IPS-20b (cell line): Measurements from ENCODE around the gene RAN.
"Not testable (repeated sequence)": the region's sequence is repeated elsewhere in the genome, so short reads cannot be mapped to it uniquely, and the experiment has no call there.

Experiments
- H3K27ac ChIP-seq: one replicate; pipeline ENCODE4 v1.5.1; 2013; ENCODE audit warnings: low read length
- H3K27me3 ChIP-seq: 2 replicates; pipeline ENCODE4 v1.6.1; 2013; ENCODE audit warnings: mild to moderate bottlenecking, low read length, inconsistent platforms; ENCODE audit not compliant: insufficient read depth
- H3K36me3 ChIP-seq: 2 replicates; pipeline ENCODE4 v1.6.1; 2013; ENCODE audit warnings: low read depth, mild to moderate bottlenecking, inconsistent platforms, low read length, moderate library complexity; ENCODE audit not compliant: insufficient read depth
- H3K4me1 ChIP-seq: 2 replicates; pipeline ENCODE4 v1.6.1; 2013; ENCODE audit warnings: mild to moderate bottlenecking, control low read depth, inconsistent platforms, low read length, moderate library complexity; ENCODE audit not compliant: insufficient read depth
- H3K4me3 ChIP-seq: 2 replicates; pipeline ENCODE4 v1.5.1; 2013; ENCODE audit warnings: mild to moderate bottlenecking, low read length, inconsistent platforms
- H3K9ac ChIP-seq: 2 replicates; pipeline ENCODE4 v1.6.1; 2013; ENCODE audit warnings: low read depth, mild to moderate bottlenecking, inconsistent platforms, low read length, moderate library complexity
- H3K9me3 ChIP-seq: 2 replicates; pipeline ENCODE4 v1.6.1; 2013; ENCODE audit warnings: mild to moderate bottlenecking, low read depth, low read length, inconsistent platforms; ENCODE audit not compliant: insufficient read depth

RAN gene

GRCh38 chr12:130856088-130856487 is 15.8 kb upstream of the RAN start:
- H3K36me3 ChIP-seq, result no peaks in the 10 kb centered on the region
- peaks cover 16% of the 10 kb centered on the region; the same call in 1 of the 2 replicates for H3K4me1 ChIP-seq
- H3K9ac ChIP-seq, result no peak overlapping the region
- H3K4me3 ChIP-seq, result no peak overlapping the region
- H3K27ac ChIP-seq, result no peak overlapping the region
- H3K27me3 ChIP-seq, result no peaks in the 10 kb centered on the region
- peaks cover 13% of the 10 kb centered on the region for H3K9me3 ChIP-seq

- Histone ChIP-seq H3K4me3 (no peak overlapping the region), H3K9me3 (peaks cover 13% of the 10 kb centered on the region), H3K27me3 (no peaks in the 10 kb centered on the region), H3K27ac (no peak overlapping the region), H3K36me3 (no peaks in the 10 kb centered on the region), H3K9ac (no peak overlapping the region), H3K4me1 (peaks cover 11% of the 10 kb centered on the region; the same call in 1 of the 2 replicates)
Measured at GRCh38 chr12:130858084-130858483, 13.8 kb upstream of the RAN start.

- no peak overlapping the region for H3K9ac ChIP-seq
- H3K4me3 ChIP-seq, result no peak overlapping the region
- peaks cover 13% of the 10 kb centered on the region for H3K9me3 ChIP-seq
- no peak overlapping the region for H3K27ac ChIP-seq
- no peaks in the 10 kb centered on the region for H3K27me3 ChIP-seq
- H3K36me3 ChIP-seq, result no peaks in the 10 kb centered on the region
- peaks cover 6% of the 10 kb centered on the region; the same call in 1 of the 2 replicates for H3K4me1 ChIP-seq
Measured at GRCh38 chr12:130859161-130859560, 12.7 kb upstream of the RAN start.

- H3K27ac ChIP-seq, result no peak overlapping the region
- H3K27me3 ChIP-seq, result no peaks in the 10 kb centered on the region
- H3K4me1 ChIP-seq, result no peaks in the 10 kb centered on the region
- no peaks in the 10 kb centered on the region for H3K36me3 ChIP-seq
- H3K9me3 ChIP-seq, result peaks cover 13% of the 10 kb centered on the region
- no peak overlapping the region for H3K4me3 ChIP-seq
- no peak overlapping the region for H3K9ac ChIP-seq
Measured at GRCh38 chr12:130860311-130860710, 11.6 kb upstream of the RAN start.

- Histone ChIP-seq H3K36me3 (no peaks in the 10 kb centered on the region), H3K9me3 (peaks cover 8% of the 10 kb centered on the region; the same call in 1 of the 2 replicates), H3K4me1 (no peaks in the 10 kb centered on the region), H3K4me3 (no peak overlapping the region), H3K9ac (no peak overlapping the region), H3K27me3 (no peaks in the 10 kb centered on the region), H3K27ac (no peak overlapping the region)
Measured at GRCh38 chr12:130862161-130862560, 9.7 kb upstream of the RAN start.

GRCh38 chr12:130862771-130863170 is 9.1 kb upstream of the RAN start:
- H3K36me3 ChIP-seq, H3K9ac ChIP-seq: not testable (repeated sequence)

GRCh38 chr12:130863298-130863697 is 8.6 kb upstream of the RAN start:
- no peaks in the 10 kb centered on the region for H3K9me3 ChIP-seq
- H3K27me3 ChIP-seq, result no peaks in the 10 kb centered on the region
- no peaks in the 10 kb centered on the region for H3K36me3 ChIP-seq
- no peak overlapping the region for H3K4me3 ChIP-seq
- H3K4me1 ChIP-seq, result no peaks in the 10 kb centered on the region
- H3K9ac ChIP-seq, result no peak overlapping the region
- H3K27ac ChIP-seq, result no peak overlapping the region

More at GRCh38 chr12:130862771-130863170, 9.1 kb upstream of the RAN start:
- H3K4me1 ChIP-seq, H3K9me3 ChIP-seq, H3K27me3 ChIP-seq, H3K27ac ChIP-seq, H3K4me3 ChIP-seq: not testable (repeated sequence)

GRCh38 chr12:130868412-130868811 is 3.5 kb upstream of the RAN start:
- H3K27me3 ChIP-seq, result no peaks in the 10 kb centered on the region
- H3K27ac ChIP-seq, result no peak overlapping the region

GRCh38 chr12:130870442-130871285 is 1.2 kb upstream of the RAN start:
- Histone ChIP-seq H3K4me1 (peaks cover 12% of the 10 kb centered on the region), H3K27me3 (no peaks in the 10 kb centered on the region), H3K9me3 (no peaks in the 10 kb centered on the region), H3K27ac (peak overlapping the region; percentile 85), H3K4me3 (peak overlapping the region; percentile 74), H3K36me3 (peaks cover 33% of the 10 kb centered on the region), H3K9ac (peak overlapping the region; percentile 87; the same call in 1 of the 2 replicates)

More at GRCh38 chr12:130868412-130868811, 3.5 kb upstream of the RAN start:
- H3K9ac ChIP-seq, result no peak overlapping the region
- H3K4me3 ChIP-seq, result no peak overlapping the region
- peaks cover 10% of the 10 kb centered on the region for H3K36me3 ChIP-seq
- peaks cover 2% of the 10 kb centered on the region; the same call in 1 of the 2 replicates for H3K4me1 ChIP-seq
- no peaks in the 10 kb centered on the region for H3K9me3 ChIP-seq

GRCh38 chr12:130872179-130873096 is 572 bp downstream of the RAN start:
- Histone ChIP-seq H3K27ac (peak overlapping the region; percentile 77), H3K4me3 (peak overlapping the region; percentile 93), H3K27me3 (no peaks in the 10 kb centered on the region), H3K36me3 (peaks cover 51% of the 10 kb centered on the region), H3K4me1 (peaks cover 12% of the 10 kb centered on the region), H3K9ac (peak overlapping the region; percentile 99), H3K9me3 (no peaks in the 10 kb centered on the region)

GRCh38 chr12:130873106-130873795 is 1.4 kb downstream of the RAN start:
- H3K9ac ChIP-seq, result peak overlapping the region; percentile 99
- peak overlapping the region; percentile 93 for H3K4me3 ChIP-seq
- peaks cover 12% of the 10 kb centered on the region for H3K4me1 ChIP-seq
- H3K27me3 ChIP-seq, result no peaks in the 10 kb centered on the region
- no peaks in the 10 kb centered on the region for H3K9me3 ChIP-seq
- peaks cover 57% of the 10 kb centered on the region for H3K36me3 ChIP-seq
- peak overlapping the region; percentile 66 for H3K27ac ChIP-seq
